Measurements from ENCODE around the gene SYCE1L. TPM values are rescaled to one million over a fixed set of nuclear protein-coding genes. Genes with fewer than 3 reads are reported as not detected.

The SYCE1L gene
- total RNA-seq, 2 donors from 2014 or later, result 0.81 TPM; not detected in 1

DNA sequence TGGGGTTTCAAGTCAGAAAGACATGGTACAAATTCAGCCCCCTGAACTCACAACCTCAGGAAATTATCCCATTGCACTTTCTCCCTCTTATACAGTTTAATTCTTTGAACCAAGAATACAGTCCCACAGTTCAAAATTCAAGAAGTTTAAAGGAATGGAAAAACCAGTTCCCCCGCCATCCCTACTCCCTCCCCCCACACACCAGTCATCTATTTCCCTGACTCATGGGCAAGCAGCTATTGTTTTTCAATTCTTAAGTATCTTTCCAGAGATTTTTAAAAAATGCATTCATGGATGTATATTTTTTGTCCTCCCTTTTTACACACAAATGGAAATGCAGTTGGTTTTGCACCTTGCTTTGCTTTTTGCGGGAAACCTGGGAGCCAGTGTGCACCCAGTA lies 7.3 kb downstream of the SYCE1L start:
- no peak overlapping the region for H3K27ac ChIP-seq
- DNase-seq (ENCODE audit: low spot score) (no peak), ATAC-seq (ENCODE audit: insufficient number of reproducible peaks, low FRiP score, low read depth) (no peak)
- H3K4me1 ChIP-seq (ENCODE audit: control insufficient read depth in 1 of 2, low read depth in 2 of 2), result no peaks in the 10 kb centered on the region
- H3K4me3 ChIP-seq, result no peak overlapping the region
- TF ChIP-seq, protein P1, sequence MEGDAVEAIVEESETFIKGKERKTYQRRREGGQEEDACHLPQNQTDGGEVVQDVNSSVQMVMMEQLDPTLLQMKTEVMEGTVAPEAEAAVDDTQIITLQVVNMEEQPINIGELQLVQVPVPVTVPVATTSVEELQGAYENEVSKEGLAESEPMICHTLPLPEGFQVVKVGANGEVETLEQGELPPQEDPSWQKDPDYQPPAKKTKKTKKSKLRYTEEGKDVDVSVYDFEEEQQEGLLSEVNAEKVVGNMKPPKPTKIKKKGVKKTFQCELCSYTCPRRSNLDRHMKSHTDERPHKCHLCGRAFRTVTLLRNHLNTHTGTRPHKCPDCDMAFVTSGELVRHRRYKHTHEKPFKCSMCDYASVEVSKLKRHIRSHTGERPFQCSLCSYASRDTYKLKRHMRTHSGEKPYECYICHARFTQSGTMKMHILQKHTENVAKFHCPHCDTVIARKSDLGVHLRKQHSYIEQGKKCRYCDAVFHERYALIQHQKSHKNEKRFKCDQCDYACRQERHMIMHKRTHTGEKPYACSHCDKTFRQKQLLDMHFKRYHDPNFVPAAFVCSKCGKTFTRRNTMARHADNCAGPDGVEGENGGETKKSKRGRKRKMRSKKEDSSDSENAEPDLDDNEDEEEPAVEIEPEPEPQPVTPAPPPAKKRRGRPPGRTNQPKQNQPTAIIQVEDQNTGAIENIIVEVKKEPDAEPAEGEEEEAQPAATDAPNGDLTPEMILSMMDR (IDR thresholded peaks at IDR 0.05), result no peak
- no peaks in the 10 kb centered on the region for H3K36me3 ChIP-seq
- no peaks in the 10 kb centered on the region for H3K9me3 ChIP-seq
- H3K27me3 ChIP-seq (replicated peaks; ENCODE audit: insufficient read depth), result no peaks in the 10 kb centered on the region

DNA sequence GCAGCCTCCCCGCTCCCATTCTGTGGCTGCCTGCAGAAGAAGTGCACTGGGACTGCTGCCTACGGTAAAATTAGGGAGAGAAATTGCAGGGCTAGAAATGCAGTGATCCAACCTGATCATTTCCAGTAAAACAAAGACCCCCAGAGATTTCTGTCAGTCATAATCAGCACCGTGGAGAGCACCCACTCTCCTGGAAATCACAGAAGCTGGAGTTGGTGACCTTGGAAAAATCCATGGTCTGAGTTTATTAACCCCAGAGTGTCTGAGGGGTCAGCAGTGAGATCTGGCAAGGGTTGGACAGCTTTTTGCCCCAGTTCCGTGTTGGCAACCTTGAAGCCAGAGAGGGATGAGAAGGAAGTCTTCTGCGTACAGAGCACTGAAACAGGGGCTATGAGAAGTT lies 7.8 kb downstream of the SYCE1L start:
- DNase-seq (ENCODE audit: low spot score) (no peak), ATAC-seq (ENCODE audit: insufficient number of reproducible peaks, low FRiP score, low read depth) (no peak)
- no peak overlapping the region for H3K27ac ChIP-seq
- H3K4me1 ChIP-seq (ENCODE audit: control insufficient read depth in 1 of 2, low read depth in 2 of 2), result peaks cover 1 to 2% of the 10 kb centered on the region in 2 donors
- TF ChIP-seq, protein P1 (IDR thresholded peaks at IDR 0.05), result no peak
- no peak overlapping the region for H3K4me3 ChIP-seq
- no peaks in the 10 kb centered on the region for H3K27me3 ChIP-seq (replicated peaks; ENCODE audit: insufficient read depth)
- H3K9me3 ChIP-seq, result no peaks in the 10 kb centered on the region
- H3K36me3 ChIP-seq, result no peaks in the 10 kb centered on the region

DNA sequence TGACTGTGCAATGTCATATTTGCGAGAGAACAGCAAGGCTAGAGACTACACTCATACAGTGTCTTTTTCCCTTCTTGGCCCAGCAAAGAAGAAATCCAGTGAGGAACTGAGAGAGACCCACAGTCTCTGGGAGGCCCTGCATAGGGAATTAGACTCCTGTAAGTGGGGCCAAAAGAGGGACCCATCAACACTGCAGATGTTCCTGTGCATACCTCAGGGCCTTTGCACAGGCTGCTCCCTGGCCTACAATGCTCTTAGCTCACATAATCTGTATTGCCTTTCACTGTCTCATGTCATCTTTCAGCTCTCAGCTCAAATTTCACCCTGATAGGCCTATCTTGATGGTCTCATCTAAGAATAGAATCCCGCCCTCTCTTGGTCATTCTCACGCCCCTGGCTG lies 9.2 kb downstream of the SYCE1L start:
- ATAC-seq (ENCODE audit: insufficient number of reproducible peaks, low FRiP score, low read depth), result no peak
- Histone ChIP-seq H3K27me3 (replicated peaks; ENCODE audit: insufficient read depth) (no peaks in the 10 kb centered on the region), H3K36me3 (no peaks in the 10 kb centered on the region), H3K4me1 (ENCODE audit: control insufficient read depth in 1 of 2, low read depth in 2 of 2) (peaks cover 2 to 5% of the 10 kb centered on the region in 2 donors), H3K27ac (no peak overlapping the region), H3K4me3 (no peak overlapping the region), H3K9me3 (no peaks in the 10 kb centered on the region)
- no peak for DNase-seq (ENCODE audit: low spot score)
- TF ChIP-seq, protein P1 (IDR thresholded peaks at IDR 0.05), result no peak

DNA sequence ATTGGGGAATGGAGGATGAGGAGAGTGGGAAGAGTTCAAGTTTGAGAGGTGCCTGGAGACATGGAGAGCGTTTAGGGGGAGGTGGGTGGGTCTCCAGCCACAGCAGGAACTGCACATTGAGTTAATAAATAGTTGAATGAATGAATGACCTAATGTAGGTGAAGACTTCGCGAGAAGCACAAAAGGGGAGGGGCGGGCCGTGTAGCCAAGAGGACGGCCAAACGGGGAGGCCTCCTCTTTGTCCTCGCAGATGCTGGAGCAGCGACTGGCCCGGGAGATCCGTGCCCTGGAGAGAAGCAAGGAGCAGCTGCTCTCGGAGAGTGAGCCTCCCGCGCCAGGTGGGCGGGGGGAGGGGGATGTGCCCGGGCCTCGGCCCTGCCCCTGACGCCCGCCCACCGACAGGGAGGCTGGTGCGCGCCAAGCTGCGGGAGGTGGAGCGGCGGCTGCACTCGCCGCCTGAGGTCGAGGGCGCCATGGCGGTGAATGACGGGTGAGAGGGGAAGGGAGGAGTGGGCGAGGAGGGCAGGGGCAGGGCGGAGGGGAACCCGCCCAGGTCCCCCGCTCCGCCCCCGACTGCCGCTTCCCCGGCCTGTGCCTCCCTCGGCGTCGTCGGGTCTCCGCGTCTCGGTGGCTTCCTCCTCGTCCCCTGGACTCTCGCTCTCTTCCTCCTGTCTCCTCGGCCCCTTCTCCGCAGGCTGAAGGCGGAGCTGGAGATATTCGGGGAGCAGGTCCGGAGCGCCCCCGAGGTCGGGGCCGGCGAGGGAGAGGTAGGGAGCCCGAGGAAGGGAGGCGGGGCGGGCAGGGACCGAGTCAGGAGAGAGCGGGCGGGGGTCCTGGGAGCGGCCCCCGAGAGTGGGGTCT lies 12.9 kb downstream of the SYCE1L start:
- no peak for DNase-seq (ENCODE audit: low spot score)

More for the DNA sequence above, 12.9 kb downstream of the SYCE1L start:
- peaks cover 2 to 5% of the 10 kb centered on the region in 2 donors for H3K4me1 ChIP-seq (ENCODE audit: control insufficient read depth in 1 of 2, low read depth in 2 of 2)
- peak overlapping the region; percentile 81 for H3K4me3 ChIP-seq
- no peaks in the 10 kb centered on the region for H3K27me3 ChIP-seq (replicated peaks; ENCODE audit: insufficient read depth)
- peak overlapping the region; percentile 23 to 34 for H3K27ac ChIP-seq
- no peaks in the 10 kb centered on the region for H3K9me3 ChIP-seq
- H3K36me3 ChIP-seq, result no peaks in the 10 kb centered on the region
- TF ChIP-seq, protein P1 (IDR thresholded peaks at IDR 0.05), result no peak
- ATAC-seq (ENCODE audit: insufficient number of reproducible peaks, low FRiP score, low read depth), result peak; percentile 21

Data from thoracic aorta (tissue), 2 donors.